ENCODE measurements around the gene SRPX.
A peak's percentile ranks its signal among the peaks of the same experiment; 100 is the strongest.

SRPX gene, protein sequence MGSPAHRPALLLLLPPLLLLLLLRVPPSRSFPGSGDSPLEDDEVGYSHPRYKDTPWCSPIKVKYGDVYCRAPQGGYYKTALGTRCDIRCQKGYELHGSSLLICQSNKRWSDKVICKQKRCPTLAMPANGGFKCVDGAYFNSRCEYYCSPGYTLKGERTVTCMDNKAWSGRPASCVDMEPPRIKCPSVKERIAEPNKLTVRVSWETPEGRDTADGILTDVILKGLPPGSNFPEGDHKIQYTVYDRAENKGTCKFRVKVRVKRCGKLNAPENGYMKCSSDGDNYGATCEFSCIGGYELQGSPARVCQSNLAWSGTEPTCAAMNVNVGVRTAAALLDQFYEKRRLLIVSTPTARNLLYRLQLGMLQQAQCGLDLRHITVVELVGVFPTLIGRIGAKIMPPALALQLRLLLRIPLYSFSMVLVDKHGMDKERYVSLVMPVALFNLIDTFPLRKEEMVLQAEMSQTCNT

DNA sequence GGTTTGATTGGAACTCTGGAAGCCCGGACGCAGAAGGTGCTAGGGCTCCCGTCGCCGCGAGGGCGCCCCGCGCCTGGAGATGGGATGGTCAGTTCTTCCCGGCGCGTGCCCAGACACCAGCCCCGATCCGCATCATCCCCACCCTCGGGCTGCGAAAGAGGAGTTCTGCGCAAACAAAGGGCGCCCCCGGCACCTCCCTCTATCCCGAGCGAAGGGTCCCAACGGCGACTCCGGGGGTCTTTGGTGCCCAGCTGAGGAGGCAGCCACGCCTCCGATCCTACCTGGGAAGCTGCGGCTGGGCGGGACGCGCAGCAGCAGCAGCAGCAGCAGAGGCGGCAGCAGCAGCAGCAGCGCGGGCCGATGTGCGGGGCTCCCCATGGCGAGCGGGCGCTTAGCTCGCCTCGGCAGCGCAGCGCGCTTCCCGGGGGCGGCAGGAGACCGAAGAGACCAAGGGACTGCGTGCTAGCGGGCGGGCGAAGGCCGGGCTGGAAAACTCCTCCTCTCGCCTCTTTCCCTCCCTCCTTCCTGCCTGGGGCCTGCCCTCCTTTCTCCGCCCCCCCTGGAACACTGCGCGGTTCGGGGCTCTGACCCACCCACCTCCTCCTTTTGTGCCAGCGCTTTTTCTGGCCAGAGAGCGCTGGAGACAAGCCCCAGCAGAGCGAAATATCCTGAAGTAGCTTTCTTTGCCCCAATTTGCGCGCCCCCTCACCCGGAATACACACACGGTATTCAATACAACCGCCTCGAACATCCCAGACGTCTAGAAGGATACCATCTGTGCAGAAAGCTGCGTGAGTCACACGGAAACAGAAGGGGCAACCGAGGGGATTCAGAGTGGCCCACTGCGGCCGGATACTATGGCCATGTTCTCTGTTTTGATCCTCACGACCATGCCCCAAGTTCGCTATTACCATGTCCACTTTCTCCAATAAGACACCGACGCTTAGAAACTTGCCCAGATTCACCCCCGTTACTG lies at the start of gene SRPX:
TSS of gene SRPX (minus strand) at position 457 of the 976 bp plus-strand sequence. CDS start at position 378, 79 bp downstream.
- DNase-seq: peak in 4 of 14 donors; percentile 5 to 36 (median 22)

DNA sequence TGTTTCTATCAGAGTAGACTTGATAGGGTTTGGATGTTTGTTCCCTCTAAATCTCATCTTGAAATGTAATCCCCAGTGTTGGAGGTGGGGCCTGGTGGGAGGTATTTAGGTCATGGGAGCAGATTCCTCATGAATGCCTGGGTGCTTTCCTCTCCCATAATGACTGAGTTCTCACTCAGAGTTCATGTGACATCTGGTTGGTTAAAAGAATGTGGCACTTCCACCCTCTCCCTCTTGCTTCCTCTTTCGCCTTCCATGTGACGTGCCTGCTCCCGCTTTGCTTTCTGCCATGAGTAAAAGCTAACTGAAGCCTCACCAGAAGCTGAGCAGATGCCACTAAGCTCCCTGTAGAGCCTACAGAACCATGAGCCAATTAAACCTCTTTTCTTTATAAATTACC lies 47.3 kb upstream of the SRPX start:
- no peak for DNase-seq

DNA sequence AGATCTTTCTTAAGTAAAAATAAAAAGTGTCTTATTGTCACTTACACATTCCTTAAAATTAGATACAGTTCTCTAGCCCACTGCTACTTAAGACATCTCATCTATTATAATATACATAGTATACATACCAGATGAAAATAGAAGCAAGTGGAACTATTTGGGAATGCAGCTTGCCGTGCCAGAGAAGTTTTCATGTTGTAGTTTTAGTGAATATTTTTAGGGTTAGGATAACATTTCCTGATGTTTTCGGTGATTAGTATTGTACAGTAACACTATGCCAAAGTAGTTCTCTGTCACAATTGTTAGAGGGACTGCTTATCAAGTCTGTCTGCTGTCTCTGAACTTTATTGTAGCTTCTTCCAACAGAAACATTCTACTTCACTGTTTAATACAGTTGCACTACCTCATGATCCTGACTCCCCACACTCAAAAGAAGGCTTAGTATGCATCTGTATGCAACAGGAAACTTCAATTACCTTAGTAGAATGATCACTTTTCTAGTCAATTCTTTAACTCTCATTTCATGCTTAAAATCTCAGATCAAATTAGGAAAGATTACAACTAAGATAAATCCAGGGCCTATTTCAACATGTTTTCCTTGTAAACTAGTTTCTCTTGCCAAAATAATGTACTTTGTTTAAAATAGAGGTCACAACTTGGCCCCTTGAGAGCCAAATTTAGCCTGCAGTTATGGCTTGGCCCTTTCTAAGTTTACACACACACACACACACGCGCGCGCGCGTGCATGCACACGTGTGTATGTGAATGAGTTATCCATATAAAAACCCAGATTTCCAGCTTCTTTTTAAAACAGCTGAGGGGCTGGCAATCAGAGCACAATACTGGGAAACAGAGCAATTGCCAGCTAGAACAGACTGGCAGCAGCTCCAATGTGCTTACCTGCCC lies 42.3 kb upstream of the SRPX start:
- no peak for DNase-seq

DNA sequence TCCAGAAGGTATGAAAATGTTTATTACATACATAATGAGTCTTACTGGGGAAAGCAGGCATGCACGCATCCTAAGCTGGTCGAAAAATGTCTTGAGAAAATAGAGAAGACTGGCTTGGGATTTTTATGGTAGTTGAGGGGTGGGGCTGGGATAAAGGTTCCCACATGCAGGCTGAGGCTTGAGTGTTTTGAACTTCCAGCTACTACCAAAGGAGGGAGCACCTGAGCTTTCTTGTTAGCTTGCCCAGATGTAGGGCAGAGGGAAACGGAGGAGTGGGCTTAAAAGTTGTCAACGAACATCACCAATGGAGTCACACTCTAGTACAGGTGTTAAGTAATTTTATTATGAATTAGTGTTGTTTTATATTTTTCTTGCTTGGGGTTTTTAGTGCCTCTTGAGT lies 39.6 kb upstream of the SRPX start:
- DNase-seq: no peak

DNA sequence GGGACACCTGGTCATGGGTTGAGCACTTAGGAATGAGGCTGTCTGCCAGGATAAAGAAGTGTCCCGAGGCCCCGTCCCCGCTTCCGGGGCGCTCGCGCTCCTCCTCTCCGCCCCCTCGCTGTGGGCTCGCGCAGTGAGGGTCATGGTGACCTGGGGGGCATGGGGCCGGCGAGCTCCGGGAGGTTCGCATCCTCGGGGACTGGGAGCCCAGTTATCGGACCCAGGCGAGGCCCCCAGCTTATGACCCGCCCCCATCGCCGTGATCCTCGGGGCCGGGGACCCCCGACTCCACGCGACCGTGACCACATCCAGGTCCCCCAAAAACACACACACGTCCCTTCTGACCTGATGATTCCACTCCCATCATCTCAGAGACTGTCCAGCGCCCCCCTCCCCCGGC lies 35.3 kb upstream of the SRPX start:
- no peak for DNase-seq

DNA sequence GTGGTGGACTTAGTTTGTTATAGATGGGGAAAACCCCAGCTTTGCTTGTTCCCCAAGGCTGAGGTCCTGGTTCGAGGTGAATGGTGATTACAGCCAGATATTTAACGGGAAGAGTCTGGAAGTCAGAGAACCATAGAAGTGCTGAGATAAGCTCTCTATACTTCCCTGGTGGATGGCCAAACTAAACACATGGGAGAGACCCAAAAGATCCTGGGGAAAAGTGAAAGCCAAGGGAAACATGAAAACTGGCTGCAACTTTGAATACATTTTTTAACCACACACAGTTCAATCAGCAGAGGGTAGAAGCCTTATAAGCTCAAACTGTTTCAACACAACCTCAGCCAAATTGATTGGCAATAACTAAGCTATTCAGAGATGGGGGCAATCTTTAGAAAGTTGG lies 29.3 kb upstream of the SRPX start:
- no peak for DNase-seq

DNA sequence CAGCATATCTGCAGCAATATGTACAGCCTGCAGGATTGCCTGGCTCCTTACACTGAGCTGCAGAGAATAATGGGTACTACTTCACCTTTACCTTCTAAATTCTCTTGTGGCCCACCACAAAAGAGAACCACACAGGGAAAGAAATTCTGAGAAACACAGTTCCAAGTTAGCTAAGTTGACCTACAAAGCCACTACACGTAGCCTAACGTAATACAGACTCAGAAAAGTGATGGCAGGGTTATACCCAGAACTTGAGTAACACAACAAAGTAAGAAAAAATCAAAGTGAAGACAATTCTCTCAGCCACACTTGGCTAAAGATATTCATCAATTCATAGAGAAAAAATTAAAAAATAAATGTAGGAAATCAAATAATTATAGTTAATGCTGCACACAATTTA lies 26.4 kb upstream of the SRPX start:
- DNase-seq: no peak

DNA sequence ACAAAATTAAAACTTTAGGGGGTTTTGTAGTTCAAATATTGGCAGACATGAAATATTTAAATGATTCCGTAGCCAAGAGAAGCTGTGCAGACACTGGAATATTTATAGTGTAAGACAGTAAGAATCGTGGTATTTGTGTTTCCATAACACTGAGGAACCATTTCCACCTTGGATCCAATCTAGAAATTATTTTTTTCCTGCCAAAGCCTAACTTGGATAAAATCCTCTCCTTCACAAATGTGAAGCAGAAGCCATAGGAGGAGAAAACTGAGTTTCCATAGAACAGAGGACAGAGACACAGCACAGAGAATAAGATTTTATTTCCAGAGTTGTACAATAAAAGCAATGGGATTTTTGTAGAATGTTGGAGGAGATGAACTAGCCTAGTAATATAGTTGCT lies 19.9 kb upstream of the SRPX start:
- no peak for DNase-seq

DNA sequence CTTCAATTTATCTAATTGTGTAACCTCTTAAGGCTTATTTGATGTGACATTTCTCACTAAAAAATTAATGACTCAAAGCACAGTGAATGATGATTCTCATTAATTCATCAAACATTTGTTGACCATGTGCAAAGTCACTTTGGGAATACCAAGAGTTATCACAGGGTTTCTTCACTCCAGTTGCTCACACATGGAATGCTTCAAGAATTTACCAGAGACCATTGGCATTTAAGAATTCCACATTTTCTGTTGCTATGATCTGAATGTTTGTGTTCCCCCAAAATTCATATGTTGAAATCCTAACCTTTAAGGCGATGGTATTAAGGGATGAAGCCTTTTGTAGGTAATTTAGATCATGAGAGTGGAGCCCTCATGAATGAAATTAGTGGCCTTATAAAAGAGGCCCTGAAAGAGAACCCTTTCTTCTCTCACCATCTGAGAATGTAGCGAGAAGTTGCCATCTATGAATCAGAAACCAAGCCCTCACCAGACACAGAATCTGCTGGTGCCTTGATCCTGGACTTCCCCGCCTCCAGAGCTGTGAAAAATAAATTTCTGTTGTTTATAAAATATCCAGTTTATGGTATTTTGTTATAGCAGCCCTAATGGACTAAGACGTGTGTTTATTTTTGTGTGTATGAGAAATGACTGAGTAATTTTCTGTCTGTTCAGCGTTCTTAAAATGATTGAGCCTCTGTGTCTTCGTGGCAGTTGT lies 16.4 kb upstream of the SRPX start:
- no peak for DNase-seq

DNA sequence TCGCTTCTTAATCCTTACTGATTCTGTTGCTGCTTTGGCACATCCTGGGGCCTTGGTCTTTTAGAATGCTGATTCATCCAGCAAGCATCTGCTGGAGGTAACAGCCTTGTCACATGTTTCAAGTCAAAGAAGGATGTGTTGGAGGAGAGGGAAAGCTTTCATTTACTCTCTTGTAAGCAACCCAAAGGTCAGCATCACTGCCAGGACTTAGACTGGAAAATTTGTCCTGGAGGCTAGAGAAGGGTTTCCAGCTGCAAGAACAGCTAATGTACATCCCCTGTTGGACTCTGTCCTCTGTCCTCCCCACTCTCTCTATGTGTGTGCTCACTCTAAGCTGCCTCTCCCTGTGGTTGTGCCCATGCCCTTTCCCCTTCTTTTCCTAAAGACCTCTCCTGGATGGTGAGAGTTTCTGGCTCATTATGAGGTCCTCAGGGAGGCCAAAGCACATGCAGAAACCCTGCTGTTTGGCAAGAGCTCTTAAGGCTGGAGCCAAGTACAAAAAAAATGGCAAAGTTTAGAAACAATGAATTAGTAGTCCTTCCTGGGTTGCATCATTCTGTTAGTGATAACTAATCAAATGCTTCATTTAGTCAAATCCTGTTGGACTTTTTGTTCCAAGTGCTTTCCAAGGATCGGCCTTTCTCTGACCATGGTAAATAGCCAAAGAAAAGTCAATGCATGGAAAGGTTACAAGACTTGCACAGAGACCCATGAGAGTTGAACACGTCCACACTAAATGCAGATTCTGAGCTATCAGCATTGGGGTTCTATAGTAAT lies 13.4 kb upstream of the SRPX start:
- DNase-seq: no peak

DNA sequence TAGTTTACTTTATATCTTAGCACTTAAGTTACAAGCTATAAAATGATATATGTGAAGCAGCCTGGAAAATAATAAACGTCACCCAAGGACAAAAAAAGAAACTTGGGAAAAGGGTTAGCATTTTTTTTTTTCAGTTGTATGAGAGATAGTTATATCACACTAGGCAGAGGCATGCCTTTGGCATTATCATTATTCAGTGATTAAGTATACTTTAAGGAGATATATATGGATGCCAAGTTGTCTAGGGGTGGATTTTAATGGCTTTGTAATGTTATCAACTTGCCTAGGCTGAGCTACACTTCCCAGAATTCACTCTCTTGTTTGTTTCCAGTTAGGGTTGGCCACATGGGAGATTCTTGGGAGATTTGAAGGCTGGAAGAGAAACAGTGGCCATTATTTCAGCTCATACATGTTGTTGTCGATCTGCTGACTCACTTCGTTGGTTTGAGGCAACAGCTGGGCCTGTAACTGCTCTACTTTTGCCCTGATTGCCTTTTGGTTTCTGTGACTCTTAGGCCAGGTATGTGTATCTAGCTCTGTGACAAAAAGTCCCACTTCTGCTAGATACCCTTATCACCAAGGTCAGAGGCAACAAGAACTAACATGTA lies 11.5 kb upstream of the SRPX start:
- DNase-seq: no peak

DNA sequence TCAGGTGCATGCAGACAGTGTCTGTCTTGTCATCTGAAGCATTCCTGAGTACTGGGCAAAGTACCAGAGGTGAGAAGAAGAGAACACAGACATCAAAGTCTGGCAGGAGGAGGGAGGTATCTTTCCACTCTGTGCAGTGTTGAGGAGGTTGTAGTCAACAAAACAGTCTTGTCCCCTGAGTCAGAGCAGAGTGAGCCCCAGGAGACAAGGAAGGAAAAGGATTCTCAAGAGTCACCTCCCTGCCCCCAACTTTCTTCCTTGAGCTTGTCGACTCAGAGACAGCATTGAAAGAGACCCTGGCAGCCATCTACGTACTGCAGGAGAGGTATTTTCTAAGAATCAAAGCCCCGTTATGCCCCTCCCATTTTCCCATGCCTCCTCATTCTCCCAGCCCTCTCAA lies 4.4 kb upstream of the SRPX start:
- no peak for DNase-seq

DNA sequence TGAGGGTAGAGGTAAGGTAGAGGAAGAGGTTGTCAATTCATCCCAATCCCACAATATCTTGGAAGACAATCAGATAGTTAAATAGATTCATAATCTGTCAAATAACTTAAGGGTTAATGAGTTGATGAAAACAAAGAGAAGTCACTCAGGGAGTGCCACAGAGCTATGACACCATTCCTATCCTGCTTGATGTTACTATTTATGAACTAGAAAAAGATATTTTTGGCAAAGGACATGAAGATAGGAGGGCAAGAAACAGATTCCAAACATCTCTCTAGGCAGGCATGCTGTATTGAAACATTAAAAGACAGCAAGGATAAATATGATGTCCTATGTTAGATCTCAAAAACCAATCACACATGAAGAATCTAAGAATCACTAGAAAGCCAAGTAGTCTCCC lies 3.5 kb upstream of the SRPX start:
- no peak for DNase-seq

DNA sequence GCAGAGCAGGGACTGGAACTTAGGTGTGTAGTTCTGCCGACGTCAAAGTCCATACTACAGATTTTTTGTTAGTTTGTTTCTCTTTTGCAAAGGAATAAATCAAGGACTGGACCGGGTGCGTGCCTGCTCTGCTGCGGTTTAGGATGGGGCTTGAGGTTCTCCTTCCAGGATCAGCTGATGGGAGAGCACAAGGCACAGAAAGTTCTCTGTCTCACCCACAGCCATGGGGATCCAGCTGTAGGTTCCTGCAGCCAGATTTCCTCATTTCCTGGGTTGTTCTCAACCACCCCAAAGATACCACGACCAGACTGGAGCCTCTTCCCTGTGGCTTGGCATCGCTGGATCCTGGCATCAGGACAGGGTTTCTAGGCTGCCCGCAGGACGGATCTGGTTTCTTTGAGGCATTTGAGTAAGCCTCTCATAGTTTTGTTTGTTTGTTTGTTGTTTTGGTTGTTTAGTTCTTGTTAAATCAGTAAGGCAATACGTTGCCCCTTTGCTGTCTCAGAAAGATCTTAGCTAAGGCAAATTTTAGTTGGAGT lies 789 bp upstream of the SRPX start:
- DNase-seq: no peak

DNA sequence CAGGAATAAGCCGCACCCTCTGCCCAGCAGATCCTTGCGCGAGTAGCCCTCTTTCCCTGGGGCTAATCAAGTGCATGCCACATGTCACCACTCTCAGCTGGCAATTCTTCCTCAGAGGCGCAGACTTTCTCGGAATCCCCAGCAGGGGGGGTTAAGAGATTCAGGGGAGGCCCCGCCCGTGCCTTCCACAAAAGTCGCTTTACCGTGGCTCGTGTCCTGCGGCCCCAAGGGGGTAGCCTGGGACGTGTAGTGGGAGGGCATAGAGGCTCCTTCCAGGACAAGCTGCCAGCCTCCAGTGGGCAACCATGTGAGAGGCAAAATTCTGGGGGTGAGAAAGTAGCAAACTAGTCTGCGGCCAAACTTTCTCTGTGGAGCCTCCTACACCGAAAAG lies 652 bp downstream of the SRPX start:
- DNase-seq: peak in 3 of 14 donors; percentile 4 to 26 (median 15)

DNA sequence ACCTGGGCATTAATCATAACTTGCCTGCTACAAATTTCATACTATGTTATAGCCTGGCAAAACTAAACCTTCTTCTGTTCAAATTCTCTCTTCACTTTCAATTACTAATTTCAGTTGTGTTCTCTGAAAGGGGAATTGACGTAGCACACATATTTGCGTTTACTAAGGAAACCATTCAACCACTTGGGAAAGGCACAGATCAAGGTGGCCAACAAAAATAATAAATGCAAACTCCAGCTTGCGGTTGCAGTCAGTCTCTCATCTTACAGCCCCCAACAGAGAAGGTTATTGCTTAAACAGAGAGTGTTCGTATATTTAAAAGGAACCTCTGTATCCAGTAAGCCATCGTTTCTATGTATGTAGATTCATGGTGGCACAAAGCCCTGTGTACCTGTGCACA lies 4.0 kb downstream of the SRPX start:
- no peak for DNase-seq

DNA sequence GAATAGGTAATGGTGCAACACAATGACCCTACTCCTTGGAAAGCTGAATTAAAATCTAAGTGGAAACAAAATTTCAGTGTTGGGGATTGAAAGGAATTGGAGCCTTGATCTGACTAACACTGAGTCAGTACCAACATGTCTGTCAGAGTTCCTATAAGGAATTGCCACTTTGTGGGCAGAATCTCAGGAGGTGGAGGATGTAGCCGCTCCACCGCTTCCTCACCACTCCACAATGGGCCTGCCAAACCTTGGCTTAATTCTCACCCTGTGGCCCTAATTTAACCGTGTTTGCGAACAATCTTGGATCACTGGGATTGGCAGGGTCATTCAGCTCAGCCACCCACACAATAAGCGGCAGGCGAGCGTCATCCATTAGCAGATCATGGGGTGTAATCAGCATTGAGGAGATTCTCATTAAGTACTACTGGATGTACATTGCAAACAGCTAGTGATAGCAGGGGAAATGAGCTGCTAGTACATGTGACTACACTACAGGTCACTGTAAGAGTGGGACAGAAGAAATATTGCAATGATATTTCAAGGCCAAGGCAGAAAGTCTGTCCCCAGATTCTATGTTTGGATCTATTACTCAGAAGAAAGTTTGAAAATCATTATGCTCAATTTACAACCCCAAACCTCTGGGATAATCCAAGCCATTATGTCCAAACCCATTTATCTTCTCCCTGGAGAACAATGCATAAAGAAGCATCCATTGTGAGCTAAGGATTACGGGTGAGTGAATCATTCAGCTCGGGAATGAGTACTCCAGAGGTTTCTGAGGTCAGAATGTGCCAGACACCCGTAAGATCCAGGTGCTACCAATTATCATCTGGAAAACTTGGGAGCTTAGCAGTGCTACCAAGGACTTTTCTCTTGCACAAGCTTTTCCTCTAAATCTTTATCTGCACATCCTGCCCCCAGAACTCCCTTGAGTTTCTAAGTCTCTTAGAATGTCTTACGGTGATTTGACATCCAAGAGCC lies 5.8 kb downstream of the SRPX start:
- peak in 1 of 14 donors; percentile 17 for DNase-seq

DNA sequence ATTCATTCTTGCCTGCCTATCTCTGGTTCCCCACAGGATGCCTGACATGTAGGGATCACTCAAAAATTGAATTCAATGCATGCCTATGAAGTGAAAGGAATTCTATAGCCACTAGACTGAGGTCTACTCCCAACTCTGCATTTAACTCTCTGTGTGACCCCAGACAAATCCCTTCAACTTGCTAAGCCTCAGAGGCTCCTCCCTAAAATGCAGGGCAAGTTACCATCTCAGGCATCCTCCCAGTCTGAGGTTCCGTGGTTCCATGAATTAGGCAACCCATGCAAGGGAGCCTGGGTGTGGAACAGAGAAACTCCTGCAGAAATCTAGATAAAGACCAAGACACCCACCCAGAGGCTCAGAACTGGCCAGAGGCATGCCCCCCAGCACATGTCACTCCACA lies 6.6 kb downstream of the SRPX start:
- no peak for DNase-seq

Measured in C1 segment of cervical spinal cord (tissue), 14 donors.